Kidney (tissue), 14 donors: Measurements from ENCODE around the gene KLHL3. TPM values are rescaled to one million over a fixed set of nuclear protein-coding genes. Genes with fewer than 3 reads are reported as not detected.

ENCODE experiments used
- DNase-seq, 5 donors: peaks; one replicate each; pipeline ENCODE4 v3.0.0-alpha.2; 2013 to 2020
- FAIRE-seq: peaks from 2 replicates; lab custom pipeline; 2012; peaks lifted over from hg19 to GRCh38; lab: Jason Lieb, UNC
- H3K27ac ChIP-seq, 2 donors: one replicate each; pipeline ENCODE4 v1.7.0; 2013; ENCODE audit warnings: low read depth in 2 of 2, low read length in 2 of 2, inconsistent platforms in 1 of 2
- H3K27me3 ChIP-seq: one replicate; pipeline ENCODE4 v1.7.1; 2013; ENCODE audit warnings: low read length, inconsistent platforms; ENCODE audit not compliant: control insufficient read depth, insufficient read depth
- H3K36me3 ChIP-seq, 3 donors: one replicate each; pipeline versions ENCODE4 v1.7.0 to v1.7.1; 2013; ENCODE audit warnings: low read length in 3 of 3, control low read depth in 1 of 3, inconsistent platforms in 1 of 3; ENCODE audit not compliant: insufficient read depth in 3 of 3, control insufficient read depth in 2 of 3
- H3K4me1 ChIP-seq, 3 donors: one replicate each; pipeline versions ENCODE4 v1.7.0 to v1.7.1; 2013; ENCODE audit warnings: low read length in 3 of 3, inconsistent platforms in 1 of 3, low read depth in 1 of 3; ENCODE audit not compliant: control insufficient read depth in 2 of 3, insufficient read depth in 2 of 3
- H3K4me3 ChIP-seq, 3 donors: one replicate each; pipeline versions ENCODE4 v1.7.0 to v1.8.1; 2013; ENCODE audit warnings: low read length in 3 of 3, control low read depth in 1 of 3, inconsistent platforms in 1 of 3
- H3K9ac ChIP-seq, 3 donors: one replicate each; pipeline versions ENCODE4 v1.7.0 to v1.7.1; 2013; ENCODE audit warnings: low read length in 3 of 3, control low read depth in 1 of 3, inconsistent platforms in 1 of 3
- H3K9me3 ChIP-seq, 3 donors: one replicate each; pipeline versions ENCODE4 v1.7.0 to v1.7.1; 2013; ENCODE audit warnings: low read length in 3 of 3, control low read depth in 1 of 3, inconsistent platforms in 1 of 3; ENCODE audit not compliant: control insufficient read depth in 2 of 3, insufficient read depth in 1 of 3
- CTCF ChIP-seq: IDR thresholded peaks from 3 replicates; pipeline ENCODE4 v1.5.1; 2012; ENCODE audit warnings: mild to moderate bottlenecking, moderate library complexity, borderline replicate concordance; ENCODE audit not compliant: insufficient read depth; ENCODE audit errors: extremely low read depth
- intact Hi-C: fragments of 100-400 bp; cut with DNase I; formaldehyde crosslinking; loops from one replicate; pipeline ENCODE4 v1.11.1; 2022
- polyA plus RNA-seq: library from polyadenylated mRNA; stranded (reverse); fragments of 350-450 nt; fragmentation: Illumina TruSeq; extraction: RNeasy Lipid Tissue Mini Kit (QIAGEN cat#74804); gene quantifications from one replicate; pipeline ENCODE4 v1.2.3, GENCODE V29; 2014; ENCODE audit warnings: low read depth, low replicate concordance; ENCODE audit not compliant: insufficient read depth
- total RNA-seq: library from RNA; stranded (reverse); fragmentation: NEBNext Ultra II Directional; extraction: Animal tissue kit (Norgen Biotek cat#: 25700); gene quantifications from one replicate; pipeline ENCODE4 v1.2.1, GENCODE V29; 2021
- donor health status: control.
- donor health status: control.
- donor health status: control.
- donor health status: control.
- donor health status: control.
- donor health status: DM: yes; HTN: yes; CAD: no.
- donor health status: Normal renal cell carcinoma (clear cell type).

Gene KLHL3
- total and polyA plus RNA-seq, 2 donors from 2014 or later = 8.6 to 15.0 TPM

DNA sequence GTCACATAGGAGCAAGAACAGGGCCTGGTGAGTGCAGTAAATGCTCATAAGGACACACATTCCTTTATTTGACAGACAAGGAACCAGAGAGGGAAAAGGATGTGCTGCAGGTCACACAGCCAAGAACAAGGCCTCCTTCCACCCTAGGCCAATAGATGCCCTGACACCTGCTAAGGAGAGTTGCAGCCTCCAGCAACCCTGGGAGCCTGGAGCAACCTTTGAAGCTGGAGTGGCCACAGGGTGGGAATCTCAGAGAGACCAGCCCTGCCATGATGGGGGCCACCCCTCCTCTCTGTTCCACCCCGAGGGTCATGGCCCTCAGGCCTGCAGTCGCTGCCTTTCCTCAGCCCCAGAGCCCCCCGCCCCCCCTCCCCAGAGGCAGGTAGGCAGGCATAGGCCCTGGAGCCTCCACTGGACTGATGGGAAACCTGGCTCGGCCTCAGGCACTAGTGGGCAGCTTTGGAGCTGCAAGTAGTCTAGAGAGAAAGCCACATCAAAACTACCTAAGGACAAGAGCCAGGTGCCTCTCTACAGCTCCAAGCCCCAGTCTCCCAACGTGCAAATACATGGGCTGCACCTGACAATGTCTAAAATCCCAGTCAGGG is 120.6 kb downstream of the KLHL3 start:
- H3K27me3 ChIP-seq = no peaks in the 10 kb centered on the region
- FAIRE-seq = no peak
- H3K36me3 ChIP-seq = peaks cover 0 to 3% (median 0%) of the 10 kb centered on the region in 3 donors
- TF ChIP-seq CTCF = no peak
- intact Hi-C loops = no loop called here
- no peak overlapping the region for H3K9ac ChIP-seq
- H3K9me3 ChIP-seq = no peaks in the 10 kb centered on the region
- H3K4me3 ChIP-seq = no peak overlapping the region
- H3K4me1 ChIP-seq = no peaks in the 10 kb centered on the region
- no peak overlapping the region for H3K27ac ChIP-seq
- DNase-seq = no peak

DNA sequence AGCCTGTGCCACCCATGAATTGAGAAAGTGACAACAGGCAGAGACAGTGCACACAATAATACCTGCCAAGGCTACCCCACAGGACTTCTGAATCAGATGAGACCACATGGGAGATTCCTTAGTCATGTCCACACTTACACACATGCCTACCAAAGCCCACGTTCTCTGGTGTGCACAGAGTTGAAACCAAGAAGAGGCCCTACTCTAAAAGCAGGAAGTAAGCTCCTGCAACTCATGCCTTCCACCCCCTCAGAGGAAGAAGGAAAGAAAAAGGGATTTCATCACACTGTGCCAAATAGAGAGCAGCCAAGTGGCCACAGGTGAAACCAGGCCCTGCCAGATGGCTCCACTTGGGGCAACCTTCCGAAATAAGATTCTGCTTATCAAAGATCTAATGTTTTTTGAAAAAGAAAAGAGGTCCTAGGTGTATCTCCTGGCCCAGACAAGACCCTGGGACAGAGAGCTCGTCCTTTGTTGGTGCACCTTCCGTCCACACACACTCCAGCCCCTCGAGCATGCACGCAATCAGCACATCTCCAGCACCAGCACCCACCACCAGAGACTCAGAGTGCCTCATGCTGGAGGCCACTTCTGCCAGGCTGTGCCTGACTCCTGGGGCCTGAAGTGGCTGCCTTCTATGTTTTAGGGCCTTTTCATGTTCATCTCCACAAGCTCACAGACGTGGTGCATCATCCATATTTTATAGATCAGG is 122.2 kb downstream of the KLHL3 start:
- Histone ChIP-seq H3K27me3 (no peaks in the 10 kb centered on the region), H3K9me3 (no peaks in the 10 kb centered on the region), H3K9ac (no peak overlapping the region), H3K36me3 (no peaks in the 10 kb centered on the region), H3K4me3 (no peak overlapping the region), H3K27ac (no peak overlapping the region), H3K4me1 (no peaks in the 10 kb centered on the region)
- FAIRE-seq (no peak), DNase-seq (no peak)
- no peak for TF ChIP-seq CTCF
- intact Hi-C loops = no loop called here

DNA sequence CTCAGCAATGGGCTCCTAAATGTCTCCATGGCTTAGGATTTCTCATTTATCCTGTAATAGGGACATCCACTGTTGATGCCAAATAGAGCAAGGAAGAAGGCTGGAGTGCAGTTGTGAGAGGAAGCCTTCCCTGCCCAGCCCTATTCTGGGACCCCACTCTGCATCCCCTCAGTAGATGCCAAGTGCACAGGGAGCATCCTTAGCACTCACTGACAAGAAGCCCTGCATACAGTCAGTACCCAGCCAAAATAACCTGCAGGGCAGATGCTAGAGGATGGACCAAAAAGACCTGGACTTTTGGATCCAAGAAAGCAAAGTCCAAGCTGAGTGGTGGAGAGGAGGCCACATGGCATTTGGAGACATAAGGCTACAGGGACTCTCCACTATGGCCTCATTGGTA is 123.3 kb downstream of the KLHL3 start:
- no peaks in the 10 kb centered on the region for H3K9me3 ChIP-seq
- H3K4me3 ChIP-seq = no peak overlapping the region
- DNase-seq (no peak), FAIRE-seq (no peak)
- no peak overlapping the region for H3K9ac ChIP-seq
- no peak overlapping the region for H3K27ac ChIP-seq
- no peaks in the 10 kb centered on the region for H3K4me1 ChIP-seq
- no peak for TF ChIP-seq CTCF
- no peaks in the 10 kb centered on the region for H3K27me3 ChIP-seq
- no peaks in the 10 kb centered on the region for H3K36me3 ChIP-seq
- intact Hi-C loops = no loop called here
